Osteocyte (in vitro differentiated cells): Measurements from ENCODE around the gene MYO3B. TPM values are rescaled to one million over a fixed set of nuclear protein-coding genes. Genes with fewer than 3 reads are reported as not detected.

Experiments
- DNase-seq: peaks from one replicate; pipeline ENCODE4 v3.0.0; 2021; ENCODE audit warnings: mixed read lengths; ENCODE audit not compliant: unreplicated experiment; ENCODE audit errors: extremely low spot score
- H3K27ac Mint-ChIP-seq: one replicate; pipeline ENCODE4 v1.8.0; 2021; ENCODE audit warnings: mild to moderate bottlenecking, mixed read lengths; ENCODE audit not compliant: unreplicated experiment
- H3K27me3 Mint-ChIP-seq: one replicate; pipeline ENCODE4 v1.8.0; 2021; ENCODE audit warnings: mixed read lengths; ENCODE audit not compliant: unreplicated experiment
- H3K36me3 Mint-ChIP-seq: one replicate; pipeline ENCODE4 v1.8.0; 2021; ENCODE audit warnings: mixed read lengths; ENCODE audit not compliant: unreplicated experiment
- H3K4me1 Mint-ChIP-seq: one replicate; pipeline ENCODE4 v1.8.0; 2021; ENCODE audit warnings: mixed read lengths; ENCODE audit not compliant: unreplicated experiment
- H3K4me3 Mint-ChIP-seq: one replicate; pipeline ENCODE4 v1.8.0; 2021; ENCODE audit warnings: mild to moderate bottlenecking, moderate library complexity, mixed read lengths; ENCODE audit not compliant: unreplicated experiment
- H3K9me3 Mint-ChIP-seq: one replicate; pipeline ENCODE4 v1.8.0; 2021; ENCODE audit warnings: mixed read lengths; ENCODE audit not compliant: unreplicated experiment
- total RNA-seq: library from RNA; stranded (reverse); gene quantifications from 2 replicates; pipeline ENCODE4 v1.2.1, GENCODE V29; 2021
- TF ChIP-seq, protein P1 (sequence below): fragments of 200-600 bp; sonication (generic); IDR thresholded peaks from 2 replicates; pipeline ENCODE4 v1.5.0; 2021; ENCODE audit warnings: antibody characterized with exemption, mild to moderate bottlenecking, moderate library complexity

Gene MYO3B
- total RNA-seq, 1 donor from 2014 or later = not detected

DNA sequence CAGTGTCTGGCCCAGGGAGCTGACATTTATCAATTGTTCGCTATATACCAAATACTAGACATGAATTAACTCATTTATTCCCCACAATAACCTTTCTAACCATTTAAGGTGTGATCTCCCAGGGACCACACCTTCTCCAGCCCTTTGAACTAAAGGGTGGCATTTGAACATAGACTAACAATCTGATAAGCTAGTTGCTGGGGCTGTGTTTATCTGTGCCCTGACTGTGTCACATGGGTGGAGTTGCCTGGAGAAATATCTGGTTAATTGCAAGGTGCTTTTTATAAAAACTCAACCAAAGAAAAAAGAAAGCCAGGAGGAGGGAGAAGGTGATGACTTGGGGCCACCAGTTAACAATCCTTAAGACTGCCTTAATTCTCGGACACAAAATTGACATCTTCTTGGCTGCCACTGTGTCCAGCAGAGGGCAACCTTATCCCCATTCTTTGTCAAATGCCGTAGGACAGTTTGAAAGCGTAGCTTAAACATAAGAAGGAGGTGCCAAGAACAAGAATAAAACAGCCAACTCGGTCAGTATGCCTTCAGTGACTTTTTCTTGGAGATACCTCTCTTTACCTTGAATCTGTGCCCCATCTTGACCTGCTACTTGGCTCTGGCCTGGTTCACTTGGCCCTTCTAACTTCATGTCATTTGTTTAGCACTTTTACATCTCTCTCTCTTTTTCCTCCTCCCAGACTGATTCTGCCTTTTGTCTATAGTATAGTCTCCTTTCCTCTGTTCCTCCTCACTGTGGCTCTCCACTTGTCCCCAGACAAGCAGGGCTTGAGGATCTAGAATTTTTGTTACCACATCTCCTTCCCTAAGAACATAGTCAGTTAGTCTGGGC lies 183.4 kb downstream of the MYO3B start:
- DNase-seq = no peak
- Mint-ChIP-seq H3K36me3 (no peaks in the 10 kb centered on the region), H3K4me1 (no peaks in the 10 kb centered on the region), H3K27me3 (peaks cover 63% of the 10 kb centered on the region), H3K27ac (no peak overlapping the region), H3K9me3 (no peaks in the 10 kb centered on the region), H3K4me3 (no peak overlapping the region)
- TF ChIP-seq, protein P1, sequence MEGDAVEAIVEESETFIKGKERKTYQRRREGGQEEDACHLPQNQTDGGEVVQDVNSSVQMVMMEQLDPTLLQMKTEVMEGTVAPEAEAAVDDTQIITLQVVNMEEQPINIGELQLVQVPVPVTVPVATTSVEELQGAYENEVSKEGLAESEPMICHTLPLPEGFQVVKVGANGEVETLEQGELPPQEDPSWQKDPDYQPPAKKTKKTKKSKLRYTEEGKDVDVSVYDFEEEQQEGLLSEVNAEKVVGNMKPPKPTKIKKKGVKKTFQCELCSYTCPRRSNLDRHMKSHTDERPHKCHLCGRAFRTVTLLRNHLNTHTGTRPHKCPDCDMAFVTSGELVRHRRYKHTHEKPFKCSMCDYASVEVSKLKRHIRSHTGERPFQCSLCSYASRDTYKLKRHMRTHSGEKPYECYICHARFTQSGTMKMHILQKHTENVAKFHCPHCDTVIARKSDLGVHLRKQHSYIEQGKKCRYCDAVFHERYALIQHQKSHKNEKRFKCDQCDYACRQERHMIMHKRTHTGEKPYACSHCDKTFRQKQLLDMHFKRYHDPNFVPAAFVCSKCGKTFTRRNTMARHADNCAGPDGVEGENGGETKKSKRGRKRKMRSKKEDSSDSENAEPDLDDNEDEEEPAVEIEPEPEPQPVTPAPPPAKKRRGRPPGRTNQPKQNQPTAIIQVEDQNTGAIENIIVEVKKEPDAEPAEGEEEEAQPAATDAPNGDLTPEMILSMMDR = peak; percentile 76

DNA sequence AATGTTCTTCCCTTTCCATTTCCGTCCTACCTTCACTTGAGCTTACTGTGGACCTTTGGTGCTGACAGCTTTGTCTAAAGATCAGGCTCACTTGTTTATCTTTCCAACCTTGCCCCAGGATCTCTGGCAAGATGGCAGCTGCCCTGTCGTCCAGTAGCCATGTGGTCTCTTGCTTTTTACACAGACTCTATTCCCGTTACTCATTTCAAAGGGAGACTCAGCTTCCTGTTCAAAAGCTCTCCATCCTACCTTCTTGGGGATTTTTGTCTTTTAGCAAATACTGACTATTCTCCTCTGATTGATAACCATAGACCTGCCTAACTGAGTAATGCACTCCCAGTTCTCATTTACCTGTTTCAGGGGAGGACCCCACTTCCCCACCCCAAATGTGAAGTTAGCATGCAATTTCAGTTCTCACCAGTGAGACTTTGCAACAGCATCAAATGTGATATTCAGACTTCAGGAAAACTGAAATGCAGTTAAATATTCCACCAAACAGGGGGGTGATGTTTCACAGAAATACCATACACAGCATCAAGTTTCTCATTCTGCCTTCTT lies 184.4 kb downstream of the MYO3B start:
- TF ChIP-seq, protein P1 = no peak
- Mint-ChIP-seq H3K4me1 (no peaks in the 10 kb centered on the region), H3K27me3 (peaks cover 74% of the 10 kb centered on the region), H3K36me3 (no peaks in the 10 kb centered on the region), H3K9me3 (no peaks in the 10 kb centered on the region), H3K4me3 (no peak overlapping the region), H3K27ac (no peak overlapping the region)
- no peak for DNase-seq

DNA sequence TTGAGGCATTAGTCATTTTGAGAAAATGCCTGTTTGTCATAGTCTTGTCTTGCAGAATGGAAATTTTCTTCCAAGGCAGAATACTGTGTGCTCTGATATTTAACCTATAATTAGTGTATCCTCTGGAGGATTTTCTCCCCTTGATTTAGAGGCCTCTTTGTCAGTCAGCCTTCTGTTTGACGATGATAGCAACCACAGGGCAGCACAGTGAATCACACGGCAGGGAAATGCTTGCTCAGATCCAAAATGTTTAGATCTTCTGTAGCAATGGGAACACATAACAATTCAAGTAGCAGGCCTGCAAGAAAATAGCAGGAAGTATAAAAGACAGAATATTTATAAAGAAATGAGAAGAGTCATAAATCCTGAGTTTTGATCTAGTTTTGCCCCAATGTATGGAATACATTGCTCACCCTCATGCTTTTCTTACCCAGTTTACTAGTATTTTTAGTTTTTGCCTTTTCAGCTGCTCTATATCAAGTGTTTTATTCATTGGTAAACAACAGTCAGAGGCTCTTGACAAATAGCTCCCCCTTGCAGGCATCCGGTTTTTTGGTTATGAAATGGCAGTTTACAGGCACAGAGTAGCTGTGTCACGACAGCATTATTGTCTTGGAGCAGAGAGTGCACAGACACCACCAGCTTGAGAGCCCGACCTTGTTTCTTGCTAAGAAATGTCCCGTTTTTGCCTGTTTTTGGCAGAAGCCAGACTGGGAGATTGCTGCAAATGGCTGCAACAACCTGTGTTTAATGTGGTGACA lies 185.1 kb downstream of the MYO3B start:
- Mint-ChIP-seq H3K4me1 (no peaks in the 10 kb centered on the region), H3K27me3 (peaks cover 78% of the 10 kb centered on the region), H3K36me3 (no peaks in the 10 kb centered on the region), H3K9me3 (no peaks in the 10 kb centered on the region), H3K27ac (no peak overlapping the region), H3K4me3 (no peak overlapping the region)
- DNase-seq = no peak
- TF ChIP-seq, protein P1 = no peak

DNA sequence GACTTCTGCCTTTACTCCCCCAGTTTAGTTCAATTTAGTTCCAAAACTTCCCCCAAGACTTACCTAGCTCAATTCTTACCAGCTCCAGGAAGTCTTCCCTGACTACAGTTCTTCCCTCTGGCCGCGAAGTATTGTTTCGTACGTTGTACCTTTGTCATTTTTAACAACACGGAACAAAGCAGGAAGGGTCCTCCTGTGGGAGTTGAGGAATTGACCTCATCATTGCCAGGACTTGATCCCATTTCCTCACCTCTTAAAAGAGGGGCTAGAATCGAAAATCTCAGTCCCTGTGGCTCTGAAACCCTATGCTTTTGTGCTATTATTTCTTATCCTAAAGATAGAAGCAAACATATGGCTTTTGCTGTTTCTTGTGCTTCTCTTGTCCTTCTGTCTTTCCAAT lies 187.1 kb downstream of the MYO3B start:
- Mint-ChIP-seq H3K27ac (no peak overlapping the region), H3K4me1 (no peaks in the 10 kb centered on the region), H3K9me3 (no peaks in the 10 kb centered on the region), H3K27me3 (peaks cover 86% of the 10 kb centered on the region), H3K36me3 (no peaks in the 10 kb centered on the region), H3K4me3 (no peak overlapping the region)
- TF ChIP-seq, protein P1 = no peak
- no peak for DNase-seq

DNA sequence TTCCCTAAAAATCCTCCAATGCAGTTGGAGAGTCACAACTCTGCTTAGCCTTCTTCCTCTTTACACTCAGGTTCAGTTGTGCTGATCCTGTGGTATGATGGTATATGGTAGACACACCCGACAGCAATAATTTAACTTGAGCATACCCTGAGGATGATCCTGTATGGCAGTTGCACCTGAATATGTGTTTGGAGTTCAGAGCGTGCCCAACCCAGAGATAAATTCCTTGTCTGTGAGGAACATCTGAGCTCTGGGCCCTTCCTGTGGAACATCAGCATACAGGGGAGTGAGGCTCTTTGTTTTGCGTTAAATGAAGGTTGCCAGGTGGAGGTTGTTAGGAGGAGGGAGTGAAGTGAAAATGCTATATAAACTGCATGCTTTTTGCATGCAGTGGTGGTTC lies 187.7 kb downstream of the MYO3B start:
- no peaks in the 10 kb centered on the region for H3K9me3 Mint-ChIP-seq
- no peaks in the 10 kb centered on the region for H3K4me1 Mint-ChIP-seq
- no peak for DNase-seq
- H3K27ac Mint-ChIP-seq = no peak overlapping the region
- TF ChIP-seq, protein P1 = no peak
- H3K27me3 Mint-ChIP-seq = peaks cover 84% of the 10 kb centered on the region
- no peak overlapping the region for H3K4me3 Mint-ChIP-seq
- H3K36me3 Mint-ChIP-seq = no peaks in the 10 kb centered on the region
